GM12874 (cell line): Measurements from ENCODE around the gene CRBN.

Source experiments
- CTCF ChIP-seq: IDR thresholded peaks from 2 replicates; pipeline ENCODE4 v1.5.1; 2011; ENCODE audit warnings: low read depth, mild to moderate bottlenecking, control low read depth, low read length, moderate library complexity; ENCODE audit not compliant: insufficient read depth

The CRBN gene

GRCh38 chr3:3110749-3111361, 68.6 kb downstream of the CRBN start:
- no peak for TF ChIP-seq CTCF

GRCh38 chr3:3110299-3110630, 69.2 kb downstream of the CRBN start, which contains the start of gene IL5RA:
Gene IL5RA, minus strand, starts transcription at chr3:3110374. Its CDS starts 5,390 bp downstream, at chr3:3104984.
- TF ChIP-seq CTCF = no peak

- TF ChIP-seq CTCF = no peak
These were observed 69.8 kb downstream of the CRBN start for GRCh38 chr3:3109407-3110298.

- no peak for TF ChIP-seq CTCF
These were observed 71.6 kb downstream of the CRBN start for GRCh38 chr3:3107858-3108257.

DNA sequence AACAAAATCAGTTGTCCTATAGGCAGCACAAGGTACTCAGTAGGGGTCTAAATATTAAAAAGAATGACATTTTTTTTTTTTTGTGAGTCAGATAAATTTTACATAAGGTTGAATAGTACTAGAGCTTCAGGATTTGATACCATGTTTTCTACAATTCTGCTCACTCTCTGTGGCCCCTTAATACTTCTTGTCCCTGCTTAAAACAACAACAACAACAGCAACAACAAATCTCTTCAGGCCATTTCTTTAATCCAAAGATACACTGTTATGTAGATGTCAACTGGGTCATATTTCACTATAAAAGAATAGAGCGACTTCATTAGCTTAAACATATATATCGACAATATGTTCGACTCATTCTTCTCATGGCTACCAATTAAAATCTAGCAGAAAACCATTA, 72.3 kb downstream of the CRBN start:
- no peak for TF ChIP-seq CTCF

DNA sequence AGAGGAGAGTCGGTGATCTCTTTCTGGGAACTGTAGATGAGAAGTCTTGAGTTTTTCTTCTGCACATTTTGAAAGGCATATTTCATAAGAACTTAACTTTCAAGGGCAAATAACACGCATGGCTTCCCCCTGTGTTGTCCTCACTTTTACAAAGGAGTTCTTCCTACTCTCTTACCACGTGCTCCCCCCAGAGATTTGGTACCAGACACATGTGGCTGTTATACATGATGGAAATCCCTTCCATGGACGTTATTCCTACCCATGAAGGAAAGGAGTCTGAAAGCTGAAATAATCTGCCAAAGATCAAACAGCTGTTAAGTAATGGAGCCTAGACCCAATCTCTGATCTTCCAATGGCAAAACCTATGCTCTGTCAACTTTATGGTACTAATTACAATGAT, 73.7 kb downstream of the CRBN start:
- TF ChIP-seq CTCF = no peak

- TF ChIP-seq CTCF = no peak
These were observed 74.2 kb downstream of the CRBN start for GRCh38 chr3:3105246-3105645.
